NCI-H128 (cell line): ENCODE measurements around the gene TMED10.
"Not testable (repeated sequence)": the region's sequence is repeated elsewhere in the genome, so short reads cannot be mapped to it uniquely, and the experiment has no call there.

Experiments
- DNase-seq: peaks from one replicate; lab custom pipeline; 2025; ENCODE audit not compliant: unreplicated experiment; lab: John Stamatoyannopoulos, UW

TMED10 gene

GRCh38 chr14:75163677-75164076, 12.7 kb downstream of the TMED10 start:
- DNase-seq, result no peak

- no peak for DNase-seq
Observed at GRCh38 chr14:75162631-75163030, 13.8 kb downstream of the TMED10 start.

GRCh38 chr14:75158843-75159614, 17.4 kb downstream of the TMED10 start:
- no peak for DNase-seq

GRCh38 chr14:75156901-75157300, 19.5 kb downstream of the TMED10 start:
- no peak for DNase-seq

- DNase-seq, result no peak
Observed at GRCh38 chr14:75156111-75156510, 20.3 kb downstream of the TMED10 start.

GRCh38 chr14:75155169-75155568, 21.2 kb downstream of the TMED10 start:
- DNase-seq, result no peak

GRCh38 chr14:75153295-75153694, 23.1 kb downstream of the TMED10 start:
- DNase-seq, result no peak

- no peak for DNase-seq
Observed at GRCh38 chr14:75151851-75152250, 24.6 kb downstream of the TMED10 start.

GRCh38 chr14:75150637-75151036, 25.8 kb downstream of the TMED10 start:
- DNase-seq, result not testable (repeated sequence)

- DNase-seq, result no peak
Observed at GRCh38 chr14:75150150-75150549, 26.3 kb downstream of the TMED10 start.

GRCh38 chr14:75147423-75148071, 28.9 kb downstream of the TMED10 start:
- DNase-seq, result no peak

GRCh38 chr14:75144944-75145343, 31.5 kb downstream of the TMED10 start:
- DNase-seq, result no peak

GRCh38 chr14:75143761-75144527, 32.5 kb downstream of the TMED10 start:
- no peak for DNase-seq

GRCh38 chr14:75142494-75142893, 33.9 kb downstream of the TMED10 start:
- DNase-seq, result no peak

GRCh38 chr14:75141967-75142366, 34.4 kb downstream of the TMED10 start:
- DNase-seq, result peak; percentile 10

GRCh38 chr14:75141062-75141461, 35.4 kb downstream of the TMED10 start:
- DNase-seq, result no peak

- no peak for DNase-seq
Observed at GRCh38 chr14:75140620-75141019, 35.8 kb downstream of the TMED10 start.

GRCh38 chr14:75139185-75139584, 37.2 kb downstream of the TMED10 start:
- no peak for DNase-seq

- DNase-seq, result no peak
Observed at GRCh38 chr14:75138492-75138891, 37.9 kb downstream of the TMED10 start.

GRCh38 chr14:75134644-75135043, 41.8 kb downstream of the TMED10 start:
- DNase-seq, result no peak

GRCh38 chr14:75133597-75133996, 42.8 kb downstream of the TMED10 start:
- no peak for DNase-seq
